ENCODE data around the gene MPP3. TPM values are rescaled to one million over a fixed set of nuclear protein-coding genes. Genes with fewer than 3 reads are reported as not detected.

The MPP3 gene
- total and polyA plus RNA-seq, 9 of the 15 experiments (the other 6 are each of a cell fraction or from before 2014, with no cell fraction given), result 0.41 to 10.4 (median 4.5) TPM

DNA sequence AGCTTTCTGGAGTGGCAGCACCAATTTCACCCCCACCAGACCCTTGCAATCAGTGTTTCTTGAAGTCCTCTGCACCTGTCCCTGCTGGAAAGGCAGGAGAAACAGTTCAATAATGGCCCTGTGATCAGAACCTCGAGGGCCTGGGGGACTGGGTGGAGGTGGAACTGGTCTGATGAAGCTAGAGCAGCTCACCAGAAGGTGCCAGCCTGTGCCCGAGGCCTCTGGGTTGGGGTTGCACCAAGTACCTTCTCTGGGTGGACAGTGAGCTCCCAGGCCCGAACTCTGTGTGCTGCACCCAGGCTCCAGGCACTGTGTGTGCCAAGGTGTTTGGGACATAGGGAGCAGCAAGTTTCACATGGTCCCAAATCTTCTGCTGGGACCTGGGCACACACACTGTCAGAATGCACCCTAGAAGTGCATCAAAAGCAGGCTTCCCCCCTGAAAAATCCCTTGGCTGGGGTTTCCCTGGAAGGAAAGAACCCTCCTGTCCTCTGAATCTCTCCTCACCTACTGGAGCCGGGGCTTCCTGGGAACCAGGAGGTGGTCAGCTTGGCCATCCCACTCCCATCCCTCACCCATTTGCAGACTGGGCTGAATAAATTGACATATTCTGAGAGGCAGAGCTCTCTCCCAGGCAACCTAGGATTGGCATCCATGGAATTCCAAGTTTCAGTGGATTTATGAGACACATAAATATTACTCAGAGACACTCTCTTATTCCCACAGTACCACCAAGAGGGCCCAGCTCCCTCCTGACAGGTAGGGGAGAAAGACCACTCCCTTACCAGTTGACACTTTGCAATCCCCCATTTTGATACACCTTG, 31.4 kb upstream of the MPP3 start:
- ChIA-PET POLR2A (interaction anchor here (0.6 to 1.2 kb wide), 3 partner anchors 7 to 66 kb away, joined by 3 read pairs; no protein-coding TSS in a partner anchor), CTCF (ENCODE audit: low intra/inter-chr PET ratio) (no interaction called here)
- no peaks in the 10 kb centered on the region for H3K79me2 ChIP-seq (ENCODE audit: control insufficient read depth, insufficient read depth, low read length)
- no peak overlapping the region for H3K9ac ChIP-seq (ENCODE audit: insufficient read depth in 1 of 2, low read depth in 2 of 2, low read length in 2 of 2)
- FAIRE-seq (no peak), DNase-seq (ENCODE audit: extremely low read depth in 1 of 4, low spot score in 3 of 4) (no peak), ATAC-seq (no peak)
- no peak overlapping the region for H3K4me3 ChIP-seq
- BruUV-seq (replicated peaks), result no TSS peak
- 2% methylated on average over 4 of the region's 4 CpGs for WGBS (ENCODE audit: insufficient coverage, low coverage, missing lambda C conversion rate)
- intact Hi-C loops (cut with micrococcal nuclease), result no loop called here
- no peaks in the 10 kb centered on the region for H3K9me3 ChIP-seq (replicated peaks; ENCODE audit: control insufficient read depth, insufficient read depth, low read depth, low read length)
- peaks cover 34 to 58% of the 10 kb centered on the region in 2 experiments for H3K27me3 ChIP-seq (ENCODE audit: control insufficient read depth in 2 of 2, insufficient read depth in 2 of 2, low read length in 2 of 2)
- H3K4me2 ChIP-seq (ENCODE audit: insufficient read depth, low read length), result no peak overlapping the region
- no peaks in the 10 kb centered on the region; a peak in 1 of 5 replicates for H3K4me1 ChIP-seq (replicated peaks in 1 of 2; ENCODE audit: control insufficient read depth in 2 of 2, insufficient read depth in 2 of 2, low read length in 2 of 2)
- no peak overlapping the region for H3K27ac ChIP-seq (ENCODE audit: extremely low read depth, low read depth, low read length)
- in situ Hi-C loops (cut with MboI), result no loop called here
- no peak overlapping the region for H2AFZ ChIP-seq (ENCODE audit: low read depth, low read length)
- peaks cover 4% of the 10 kb centered on the region for H3K9me1 ChIP-seq (ENCODE audit: control insufficient read depth, insufficient read depth, low read length)
- H4K20me1 ChIP-seq (replicated peaks; ENCODE audit: control insufficient read depth, insufficient read depth, low read length), result no peaks in the 10 kb centered on the region; the same call in 1 of the 2 replicates
- no peaks in the 10 kb centered on the region for H3K36me3 ChIP-seq (ENCODE audit: control insufficient read depth, insufficient read depth, low read length)
- no peak for TF ChIP-seq MAZ (CRISPR knock-in tag; conservative IDR thresholded peaks at IDR 0.05 in 1 of 2, IDR thresholded peaks at IDR 0.05 in 1 of 2)
- TF ChIP-seq HMGN3 (IDR thresholded peaks at IDR 0.05; ENCODE audit: borderline replicate concordance, extremely low read depth, insufficient read length, low read depth, low read length), result no peak
- TF ChIP-seq ZNF134 (CRISPR knock-in tag; conservative IDR thresholded peaks at IDR 0.05), result no peak
- no peak for TF ChIP-seq KLF6 (CRISPR knock-in tag; IDR thresholded peaks at IDR 0.05; ENCODE audit: borderline replicate concordance)
- TF ChIP-seq ZC3H11A (IDR thresholded peaks at IDR 0.05; ENCODE audit: low read depth, low read length), result no peak
- no peak for TF ChIP-seq SMARCA4 (IDR thresholded peaks at IDR 0.05)
- no peak for TF ChIP-seq SMAD2 (IDR thresholded peaks at IDR 0.05; ENCODE audit: low read depth, low read length)
- TF ChIP-seq E4F1 (CRISPR knock-in tag; IDR thresholded peaks at IDR 0.05; ENCODE audit: borderline replicate concordance), result no peak
- TF ChIP-seq MYC (IDR thresholded peaks at IDR 0.05; ENCODE audit: low read depth, low read length), result no peak
- no peak for TF ChIP-seq MYC (CRISPR knock-in tag; IDR thresholded peaks at IDR 0.05; ENCODE audit: borderline replicate concordance, low read depth)
- TF ChIP-seq BDP1 (IDR thresholded peaks at IDR 0.05; ENCODE audit: insufficient read depth, insufficient read length), result no peak

Data from K562 (cell line).